RWPE1 (cell line): ENCODE results near the gene GPRC5B.

Source experiments
- CTCF ChIA-PET: fragments of 350-600 bp; sonication (Branson Sonifier 250); formaldehyde crosslinking; extraction: SDS; loops from one replicate; lab custom pipeline; 2021; lab: Yijun Ruan, JAX
- POLR2A ChIA-PET: fragments of 400-600 bp; formaldehyde crosslinking; extraction: SDS; loops from one replicate; lab custom pipeline; 2020; ENCODE audit warnings: antibody characterized with exemption; ENCODE audit not compliant: low non-redundant PET; lab: Yijun Ruan, JAX
- DNase-seq: peaks from one replicate; pipeline ENCODE4 v3.0.0; 2012; ENCODE audit warnings: low spot score
- H3K27ac ChIP-seq: fragments of 450-650 bp; 2 replicates; pipeline ENCODE4 v1.5.1; 2017
- CTCF ChIP-seq: fragments of 450-650 bp; conservative IDR thresholded peaks from 2 replicates; pipeline ENCODE4 v1.5.1; 2017; ENCODE audit warnings: low read depth, mild to moderate bottlenecking

GPRC5B gene

GRCh38 chr16:19860166-19861041 is 24.2 kb downstream of the GPRC5B start:
- POLR2A ChIA-PET: no interaction called here
- DNase-seq: peak; percentile 51
- CTCF ChIA-PET: interaction anchor here (0.6 kb wide), 1 partner anchor 201 kb away, joined by 5 read pairs; no protein-coding TSS in a partner anchor
- TF ChIP-seq CTCF: no peak
- H3K27ac ChIP-seq: no peak overlapping the region

DNA sequence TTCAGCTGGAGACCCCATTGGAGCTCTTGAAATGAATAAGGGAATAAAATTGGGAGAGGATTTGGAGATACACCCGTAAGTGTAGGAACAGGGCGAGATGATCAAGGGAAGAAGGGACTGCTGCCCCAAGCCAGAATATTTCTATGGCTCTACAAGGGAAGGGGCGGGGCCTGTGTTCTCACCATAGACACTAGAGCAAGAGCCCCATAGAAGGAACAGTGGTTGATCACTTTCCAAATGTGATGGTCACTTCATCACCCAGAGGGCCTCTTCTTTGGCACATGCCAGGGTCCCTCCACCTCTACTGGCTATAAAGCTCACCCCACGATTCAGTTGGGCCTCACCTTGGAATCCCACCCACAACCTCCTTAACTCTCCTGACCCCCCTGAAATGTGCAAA is 25.0 kb downstream of the GPRC5B start:
- ChIA-PET CTCF (no interaction called here), POLR2A (no interaction called here)
- no peak for DNase-seq

GRCh38 chr16:19859166-19859565 is 25.5 kb downstream of the GPRC5B start:
- TF ChIP-seq CTCF: no peak
- H3K27ac ChIP-seq: no peak overlapping the region
- CTCF ChIA-PET: no interaction called here
- no peak for DNase-seq
- POLR2A ChIA-PET: no interaction called here

More for the DNA sequence above, 25.0 kb downstream of the GPRC5B start:
- TF ChIP-seq CTCF: no peak
- no peak overlapping the region for H3K27ac ChIP-seq

GRCh38 chr16:19858340-19859018 is 26.2 kb downstream of the GPRC5B start:
- no peak for TF ChIP-seq CTCF
- ChIA-PET POLR2A (no interaction called here), CTCF (interaction anchor here (0.7 kb wide), 1 partner anchor 20 kb away, joined by 3 read pairs; no protein-coding TSS in a partner anchor)
- no peak overlapping the region for H3K27ac ChIP-seq
- DNase-seq: no peak

GRCh38 chr16:19857593-19858339 is 26.9 kb downstream of the GPRC5B start:
- TF ChIP-seq CTCF: no peak
- CTCF ChIA-PET: no interaction called here
- H3K27ac ChIP-seq: no peak overlapping the region
- POLR2A ChIA-PET: no interaction called here
- no peak for DNase-seq

- no peak for TF ChIP-seq CTCF
- CTCF ChIA-PET: no interaction called here
- DNase-seq: no peak
- no peak overlapping the region for H3K27ac ChIP-seq
- POLR2A ChIA-PET: no interaction called here
These were observed 28.5 kb downstream of the GPRC5B start for GRCh38 chr16:19856120-19856519.
